ENCODE measurements around the gene MAT2A.
"Not testable (repeated sequence)": the region's sequence is repeated elsewhere in the genome, so short reads cannot be mapped to it uniquely, and the experiment has no call there.

The MAT2A gene

GRCh38 chr2:85541262-85541661 lies 2.3 kb downstream of the MAT2A start:
- no peak for TF ChIP-seq CSRNP3 (CRISPR knock-in tag; IDR thresholded peaks at IDR 0.05)
- TF ChIP-seq CSDC2 (CRISPR knock-in tag; IDR thresholded peaks at IDR 0.05): no peak
- TF ChIP-seq TCF4 (CRISPR knock-in tag; IDR thresholded peaks at IDR 0.05; ENCODE audit: borderline replicate concordance): no peak
- no peak for TF ChIP-seq ZFP30 (CRISPR knock-in tag; IDR thresholded peaks at IDR 0.05)
- no peak for TF ChIP-seq TOX (CRISPR knock-in tag; IDR thresholded peaks at IDR 0.05; ENCODE audit: borderline replicate concordance)
- TF ChIP-seq ZFP3 (CRISPR knock-in tag; IDR thresholded peaks at IDR 0.05): no peak
- no peak for TF ChIP-seq ZC3H10 (CRISPR knock-in tag; IDR thresholded peaks at IDR 0.05)
- ATAC-seq: no peak

GRCh38 chr2:85541753-85542457 lies 2.9 kb downstream of the MAT2A start:
- ATAC-seq: no peak
- no peak for TF ChIP-seq ZNF565 (CRISPR knock-in tag; conservative IDR thresholded peaks at IDR 0.05; ENCODE audit: low read depth)
- TF ChIP-seq ESRRG (CRISPR knock-in tag; IDR thresholded peaks at IDR 0.05): no peak
- TF ChIP-seq ARNTL (CRISPR knock-in tag; IDR thresholded peaks at IDR 0.05; ENCODE audit: borderline replicate concordance, low read depth): no peak
- no peak for TF ChIP-seq RARB (CRISPR knock-in tag; IDR thresholded peaks at IDR 0.05)
- TF ChIP-seq ZFP3 (CRISPR knock-in tag; IDR thresholded peaks at IDR 0.05): no peak
- no peak for TF ChIP-seq CSRNP3 (CRISPR knock-in tag; IDR thresholded peaks at IDR 0.05)
- no peak for TF ChIP-seq ZC3H10 (CRISPR knock-in tag; IDR thresholded peaks at IDR 0.05)
- no peak for TF ChIP-seq CSDC2 (CRISPR knock-in tag; IDR thresholded peaks at IDR 0.05)
- TF ChIP-seq POU6F1 (CRISPR knock-in tag; IDR thresholded peaks at IDR 0.05; ENCODE audit: borderline replicate concordance, low read depth): no peak
- TF ChIP-seq ISL1 (CRISPR knock-in tag; IDR thresholded peaks at IDR 0.05): no peak
- no peak for TF ChIP-seq PPARA (CRISPR knock-in tag; IDR thresholded peaks at IDR 0.05; ENCODE audit: borderline replicate concordance)
- no peak for TF ChIP-seq OSR1 (CRISPR knock-in tag; IDR thresholded peaks at IDR 0.05)
- no peak for TF ChIP-seq BACH2 (CRISPR knock-in tag; IDR thresholded peaks at IDR 0.05; ENCODE audit: borderline replicate concordance)
- no peak for TF ChIP-seq TOX (CRISPR knock-in tag; IDR thresholded peaks at IDR 0.05; ENCODE audit: borderline replicate concordance)

GRCh38 chr2:85542777-85543176 lies 3.8 kb downstream of the MAT2A start:
- ATAC-seq: no peak
- no peak for TF ChIP-seq ISL1 (CRISPR knock-in tag; IDR thresholded peaks at IDR 0.05)
- TF ChIP-seq ZNF8 (CRISPR knock-in tag; IDR thresholded peaks at IDR 0.05): no peak
- TF ChIP-seq ARNTL (CRISPR knock-in tag; IDR thresholded peaks at IDR 0.05; ENCODE audit: borderline replicate concordance, low read depth): no peak
- no peak for TF ChIP-seq PPARA (CRISPR knock-in tag; IDR thresholded peaks at IDR 0.05; ENCODE audit: borderline replicate concordance)
- no peak for TF ChIP-seq TOX (CRISPR knock-in tag; IDR thresholded peaks at IDR 0.05; ENCODE audit: borderline replicate concordance)
- TF ChIP-seq POU6F1 (CRISPR knock-in tag; IDR thresholded peaks at IDR 0.05; ENCODE audit: borderline replicate concordance, low read depth): no peak
- no peak for TF ChIP-seq ZNF565 (CRISPR knock-in tag; conservative IDR thresholded peaks at IDR 0.05; ENCODE audit: low read depth)
- no peak for TF ChIP-seq TSHZ2 (CRISPR knock-in tag; IDR thresholded peaks at IDR 0.05)
- no peak for TF ChIP-seq ZNF70 (CRISPR knock-in tag; IDR thresholded peaks at IDR 0.05)
- TF ChIP-seq RARB (CRISPR knock-in tag; IDR thresholded peaks at IDR 0.05): no peak
- TF ChIP-seq ESRRG (CRISPR knock-in tag; IDR thresholded peaks at IDR 0.05): no peak
- TF ChIP-seq GLIS3 (CRISPR knock-in tag; IDR thresholded peaks at IDR 0.05): no peak
- no peak for TF ChIP-seq ZFP3 (CRISPR knock-in tag; IDR thresholded peaks at IDR 0.05)
- TF ChIP-seq BACH2 (CRISPR knock-in tag; IDR thresholded peaks at IDR 0.05; ENCODE audit: borderline replicate concordance): no peak
- TF ChIP-seq CSDC2 (CRISPR knock-in tag; IDR thresholded peaks at IDR 0.05): no peak
- TF ChIP-seq SNAI2 (CRISPR knock-in tag; IDR thresholded peaks at IDR 0.05): no peak
- no peak for TF ChIP-seq PATZ1 (CRISPR knock-in tag; IDR thresholded peaks at IDR 0.05; ENCODE audit: borderline replicate concordance)
- no peak for TF ChIP-seq CREB5 (CRISPR knock-in tag; IDR thresholded peaks at IDR 0.05; ENCODE audit: low read depth)

- ATAC-seq: not testable (repeated sequence)
Observed at GRCh38 chr2:85544254-85544691, 5.3 kb downstream of the MAT2A start.

Data from SK-N-SH treated with all-trans-retinoic acid at 6 μM for 48 hours (cell line).